HG03108 (cell line): ENCODE measurements around the gene GAK.
"Not testable (repeated sequence)": the region's sequence is repeated elsewhere in the genome, so short reads cannot be mapped to it uniquely, and the experiment has no call there.

Experiments
- ATAC-seq: cut with Tn5 transposase; IDR thresholded peaks from one replicate; pipeline ENCODE4 v1.9.1; 2021; ENCODE audit warnings: moderate library complexity; ENCODE audit not compliant: unreplicated experiment

Gene GAK

DNA sequence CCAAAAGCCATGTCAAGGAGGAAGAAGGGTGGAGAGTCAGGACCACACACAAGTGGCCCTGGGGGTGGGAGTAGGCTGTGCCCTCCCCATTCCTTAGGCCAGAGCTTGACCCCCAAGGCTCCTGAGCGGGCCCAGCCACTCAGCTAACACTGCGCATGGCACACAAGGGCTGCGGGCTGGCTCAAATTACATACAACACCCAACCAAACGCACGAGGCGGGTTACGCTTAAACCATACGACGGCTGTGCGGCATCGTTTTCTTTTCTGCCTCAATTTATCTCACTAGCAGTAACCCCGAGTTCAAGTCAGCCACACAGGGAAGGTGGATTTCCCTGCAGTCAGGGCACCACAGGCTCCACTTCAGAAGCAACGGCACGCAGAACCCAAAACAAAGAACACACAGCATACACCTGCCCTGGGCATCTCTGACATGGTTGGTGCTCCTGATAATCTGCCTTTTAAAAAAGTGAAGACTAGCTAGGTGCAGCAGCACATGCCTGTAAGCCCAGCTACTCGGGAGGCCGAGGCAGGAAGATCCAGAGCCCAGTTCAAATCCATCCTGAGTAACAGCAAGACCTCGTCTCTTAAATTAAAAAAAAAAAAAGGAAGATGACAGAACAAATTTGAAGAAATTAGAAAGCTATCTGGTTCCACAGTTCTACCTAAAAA is 2.9 kb downstream of the GAK start:
- ATAC-seq = no peak

- ATAC-seq = not testable (repeated sequence)
Measured at GRCh38 chr4:927566-927965, 4.5 kb downstream of the GAK start.

DNA sequence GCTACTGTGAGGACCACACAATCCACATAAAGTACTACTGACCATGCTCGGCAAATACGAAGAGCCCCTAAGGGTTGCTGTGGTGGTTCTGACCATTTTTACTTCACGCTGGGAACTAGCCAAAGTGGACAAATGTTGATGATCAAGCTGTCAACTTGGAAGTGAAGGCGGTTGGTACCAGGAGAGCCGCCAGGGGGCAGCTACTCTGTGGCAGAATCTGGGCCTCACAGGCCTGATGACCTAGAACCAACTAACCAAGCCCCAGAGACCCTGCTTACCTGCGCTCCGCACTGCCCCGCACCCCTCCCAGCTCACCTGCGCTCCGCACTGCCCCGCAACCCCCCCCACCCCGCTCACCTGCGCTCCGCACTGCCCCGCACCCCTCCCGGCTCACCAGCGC is 5.6 kb downstream of the GAK start:
- ATAC-seq = no peak

GRCh38 chr4:925771-926500 is 6.2 kb downstream of the GAK start:
- ATAC-seq = no peak

DNA sequence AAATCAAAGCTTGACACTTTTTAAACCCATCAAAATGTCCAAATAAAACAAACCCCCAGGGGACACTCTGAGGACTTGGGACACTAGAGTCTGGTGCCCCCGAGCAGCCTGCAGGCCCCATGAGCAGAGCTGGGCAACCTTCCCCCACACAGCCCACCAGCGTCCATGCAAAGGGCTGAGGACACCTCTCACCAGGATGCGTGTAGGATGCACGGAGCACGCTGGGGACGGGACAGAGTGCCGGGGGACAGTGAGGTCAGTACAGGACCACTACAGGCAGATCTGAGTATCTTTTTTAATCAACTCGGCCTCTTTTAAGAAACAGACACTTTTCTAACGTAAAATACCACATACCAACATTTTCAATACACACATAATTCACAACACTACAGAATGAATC is 6.9 kb downstream of the GAK start:
- peak; percentile 2 for ATAC-seq

- peak; percentile 35 for ATAC-seq
Measured at GRCh38 chr4:924107-925096, 7.7 kb downstream of the GAK start.

- peak; percentile 59 for ATAC-seq
Measured at GRCh38 chr4:921830-922331, 10.2 kb downstream of the GAK start.

- not testable (repeated sequence) for ATAC-seq
Measured at GRCh38 chr4:919004-919680, 13.0 kb downstream of the GAK start.

GRCh38 chr4:918591-918990 is 13.5 kb downstream of the GAK start:
- ATAC-seq = not testable (repeated sequence)

GRCh38 chr4:917992-918391 is 14.1 kb downstream of the GAK start:
- no peak for ATAC-seq

DNA sequence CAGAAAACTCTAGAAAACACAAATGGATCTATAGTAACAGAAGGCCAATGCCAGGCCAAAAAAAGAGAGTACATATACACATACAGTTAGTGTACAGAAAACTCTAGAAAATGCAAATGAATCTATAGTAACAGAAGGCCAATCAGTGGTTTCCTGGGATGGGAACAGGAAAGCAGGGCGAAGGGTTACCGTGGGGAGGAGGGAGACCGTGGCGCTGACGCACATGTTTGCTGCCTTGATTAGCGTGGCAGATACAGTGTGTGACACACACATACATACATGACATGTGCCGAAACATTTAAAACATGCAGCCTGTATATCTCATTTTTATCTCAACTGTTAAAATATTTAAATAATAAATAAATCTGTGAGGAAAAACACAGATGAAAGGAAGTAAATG is 14.7 kb downstream of the GAK start:
- ATAC-seq = no peak

DNA sequence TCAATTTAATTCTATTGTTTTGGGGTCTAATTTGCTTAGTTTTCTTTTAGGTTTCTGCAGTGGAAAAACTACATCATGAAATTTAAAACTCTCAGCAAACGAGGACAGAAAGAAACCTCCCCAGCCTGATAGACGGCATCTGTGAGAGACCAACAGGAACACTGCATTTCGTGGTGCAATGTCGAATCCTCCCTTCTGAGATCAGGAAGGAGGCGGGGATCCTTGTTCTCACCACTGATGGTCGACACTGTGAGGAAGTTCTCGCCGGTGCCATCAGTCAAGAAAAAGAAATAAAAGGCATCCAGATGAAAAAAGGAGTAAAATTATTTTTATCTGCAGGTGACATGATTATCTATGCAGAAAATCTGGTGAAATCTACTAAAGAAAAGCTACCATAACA is 16.5 kb downstream of the GAK start:
- no peak for ATAC-seq

GRCh38 chr4:915041-915474 is 17.1 kb downstream of the GAK start:
- ATAC-seq = no peak

DNA sequence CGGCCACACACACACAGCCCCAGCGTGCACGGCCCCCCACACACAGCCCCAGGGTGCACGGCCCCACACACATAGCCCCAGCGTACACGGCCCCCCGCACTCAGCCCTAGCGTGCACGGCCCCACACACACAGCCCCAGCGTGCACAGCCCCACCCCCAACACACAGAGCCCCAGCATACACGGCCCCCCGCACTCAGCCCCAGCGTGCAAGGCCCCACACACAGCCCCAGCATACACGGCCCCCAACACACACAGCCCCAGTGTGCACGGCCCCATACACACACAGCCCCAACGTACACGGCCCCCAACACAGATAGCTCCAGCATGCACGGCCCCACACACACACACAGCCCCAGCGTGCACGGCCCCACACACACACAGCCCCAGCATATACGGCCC is 17.6 kb downstream of the GAK start:
- no peak for ATAC-seq

DNA sequence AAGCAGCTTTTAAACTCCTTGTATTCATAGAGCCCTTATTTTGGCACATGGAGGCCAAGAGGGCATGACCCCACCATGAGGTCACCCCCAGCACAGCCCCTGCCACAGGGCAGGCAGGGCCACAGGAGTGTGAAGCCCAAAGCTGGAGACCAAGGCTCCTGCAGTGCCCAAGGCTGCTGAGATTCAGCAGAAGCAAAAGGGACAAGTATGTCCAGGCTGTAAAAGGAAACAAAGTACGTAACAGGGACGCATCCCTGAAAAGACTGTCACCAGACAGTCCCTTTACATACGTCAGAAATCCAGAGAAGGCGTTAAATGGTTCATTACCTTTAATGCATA is 18.9 kb downstream of the GAK start:
- ATAC-seq = no peak

DNA sequence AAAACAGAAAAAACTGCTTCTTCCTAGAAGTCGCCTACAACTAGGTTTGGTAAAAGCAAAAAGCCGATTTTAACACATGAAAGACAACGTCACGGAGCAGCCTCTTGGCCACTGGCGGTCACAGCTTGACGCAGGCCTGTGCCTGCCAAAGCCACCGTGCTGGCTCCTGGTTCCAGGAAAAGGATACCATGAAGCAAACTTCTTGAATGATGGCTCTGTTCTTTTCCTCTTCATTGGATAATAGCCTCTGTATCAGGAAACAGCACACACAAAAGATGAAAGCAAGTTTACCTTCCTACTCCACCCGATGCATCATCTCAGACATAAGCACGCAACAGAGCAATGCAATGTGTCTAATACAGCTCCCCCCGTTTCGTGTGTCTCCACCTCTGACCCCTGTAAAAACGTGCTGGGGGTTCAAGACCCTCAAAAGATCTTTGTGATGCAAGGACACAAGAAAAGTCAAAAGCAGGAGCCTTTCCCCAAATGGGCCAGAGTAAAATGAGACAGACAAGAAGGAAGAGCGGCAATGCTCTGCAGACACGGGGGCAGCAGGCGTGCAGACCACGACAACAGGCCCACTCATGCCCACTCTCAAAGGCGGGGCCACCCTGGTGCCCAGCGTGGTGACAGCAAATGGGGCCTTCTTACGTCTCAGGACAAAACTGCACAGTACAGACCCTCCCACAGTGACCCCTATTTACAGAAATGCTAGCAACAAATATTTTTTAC is 19.4 kb downstream of the GAK start:
- ATAC-seq = no peak

DNA sequence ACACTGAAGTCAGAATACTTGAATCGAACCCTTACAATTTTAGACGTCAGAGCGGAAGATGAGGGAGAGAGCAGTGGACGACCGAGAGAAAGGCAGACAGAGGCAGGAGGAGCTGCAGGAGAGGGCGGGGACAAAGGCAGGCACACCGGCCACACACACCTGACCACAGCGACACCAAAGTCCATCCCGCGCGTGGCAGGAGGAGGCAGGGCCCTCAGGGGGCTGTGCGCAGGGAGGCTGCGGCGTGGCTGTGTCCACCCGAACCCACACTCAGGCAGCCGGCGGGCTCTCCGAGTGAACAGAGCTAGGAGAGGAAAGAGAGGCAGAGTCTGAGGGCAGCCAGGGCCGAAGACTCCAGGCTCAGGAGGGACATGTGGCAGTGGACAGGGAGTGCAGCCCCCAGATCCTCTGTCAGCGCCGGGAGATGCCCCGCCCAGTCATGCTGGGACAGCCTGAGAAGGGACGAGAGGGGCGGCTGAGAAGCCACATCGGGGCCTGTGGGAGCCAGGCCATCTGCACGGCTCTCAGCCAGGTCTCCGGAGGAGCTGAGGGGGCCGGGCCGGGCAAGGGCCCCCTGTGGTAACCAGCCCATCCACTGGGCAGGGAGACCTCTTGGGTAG is 20.1 kb downstream of the GAK start:
- ATAC-seq = no peak

- no peak for ATAC-seq
Measured at GRCh38 chr4:911221-911751, 20.8 kb downstream of the GAK start.

DNA sequence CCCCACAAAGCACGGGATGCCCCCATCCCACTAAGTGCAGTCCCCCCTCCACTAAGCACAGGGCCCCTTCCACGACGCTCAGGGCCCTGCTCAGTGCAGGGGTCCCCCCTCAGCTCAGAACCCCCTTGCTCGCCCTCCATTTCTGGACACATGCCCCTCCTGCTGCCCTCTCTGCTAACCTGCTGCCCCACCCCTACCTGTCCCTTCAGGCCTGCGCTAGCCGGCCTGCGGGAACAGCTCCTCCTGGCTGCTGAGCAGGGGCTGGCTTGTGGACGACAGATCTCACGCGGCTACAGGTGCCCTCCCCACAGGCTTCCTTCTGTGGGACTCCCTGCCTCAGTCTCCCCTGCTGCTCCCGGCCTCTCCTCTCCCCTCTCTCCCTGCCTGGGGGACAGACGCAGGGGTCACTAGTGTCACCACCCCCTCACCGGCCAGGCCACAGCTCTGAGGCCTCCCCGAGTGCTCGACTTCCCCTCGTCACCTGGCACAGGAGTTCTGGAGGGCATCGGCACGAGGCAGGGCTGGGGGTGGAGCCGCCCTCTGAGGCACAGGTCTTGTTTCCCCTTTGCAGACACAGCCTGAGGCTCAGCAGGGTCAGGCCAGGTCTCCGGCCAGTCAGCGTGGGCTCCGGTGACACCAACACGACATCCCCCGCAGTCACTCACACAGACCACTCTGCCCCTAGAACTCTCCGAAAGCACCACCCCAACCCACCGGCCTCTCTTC is 21.6 kb downstream of the GAK start:
- no peak for ATAC-seq
